ENCODE data around the gene SLC9A6. TPM values are rescaled to one million over a fixed set of nuclear protein-coding genes. Genes with fewer than 3 reads are reported as not detected.

SLC9A6 gene
- total and polyA plus RNA-seq, 2 experiments from 2014 or later = 7.2 to 17.1 TPM

DNA sequence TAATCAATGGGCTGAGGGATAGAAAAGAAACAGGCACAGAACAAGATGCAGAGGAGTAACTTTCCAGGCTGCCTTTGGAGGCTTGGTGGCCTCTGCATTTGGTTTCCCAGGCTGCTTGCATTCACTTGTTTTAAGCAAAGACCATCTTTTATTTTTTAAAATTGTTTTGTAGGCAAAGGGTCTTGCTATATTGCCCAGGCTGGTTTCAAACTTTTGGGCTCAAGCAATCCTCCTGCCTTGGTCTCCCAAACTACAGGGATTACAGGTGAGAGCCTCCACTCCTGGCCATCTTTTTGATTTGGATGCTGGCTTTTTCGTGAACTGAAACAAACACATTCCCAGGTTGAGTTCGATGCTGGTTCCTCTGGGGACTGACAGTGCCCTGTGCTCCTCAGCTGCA, 74.1 kb downstream of the SLC9A6 start:
- Mint-ChIP-seq H3K4me1 (no peaks in the 10 kb centered on the region), H3K36me3 (ENCODE audit: low read depth) (no peaks in the 10 kb centered on the region), H3K27ac (no peak overlapping the region), H3K27me3 (ENCODE audit: insufficient read depth, low read depth, poor library complexity) (no peaks in the 10 kb centered on the region), H3K4me3 (no peak overlapping the region), H3K9me3 (no peaks in the 10 kb centered on the region)
- Histone ChIP-seq H3K79me2 (replicated peaks; ENCODE audit: insufficient read depth) (no peaks in the 10 kb centered on the region), H2AFZ (no peak overlapping the region), H4K20me1 (replicated peaks; ENCODE audit: insufficient read depth) (no peaks in the 10 kb centered on the region), H3K4me3 (no peak overlapping the region), H3K4me2 (no peak overlapping the region), H3K27me3 (ENCODE audit: insufficient read depth) (no peaks in the 10 kb centered on the region), H3K36me3 (ENCODE audit: insufficient read depth) (no peaks in the 10 kb centered on the region), H3K4me1 (ENCODE audit: insufficient read depth) (no peaks in the 10 kb centered on the region), H3K9me2 (ENCODE audit: insufficient read depth) (no peaks in the 10 kb centered on the region), H3F3A (replicated peaks; ENCODE audit: low read depth) (no peaks in the 10 kb centered on the region), H3K27ac (ENCODE audit: low read depth) (no peak overlapping the region)
- DNase-seq (ENCODE audit: low spot score) (no peak), ATAC-seq (no peak)
- TF ChIP-seq, protein P1, sequence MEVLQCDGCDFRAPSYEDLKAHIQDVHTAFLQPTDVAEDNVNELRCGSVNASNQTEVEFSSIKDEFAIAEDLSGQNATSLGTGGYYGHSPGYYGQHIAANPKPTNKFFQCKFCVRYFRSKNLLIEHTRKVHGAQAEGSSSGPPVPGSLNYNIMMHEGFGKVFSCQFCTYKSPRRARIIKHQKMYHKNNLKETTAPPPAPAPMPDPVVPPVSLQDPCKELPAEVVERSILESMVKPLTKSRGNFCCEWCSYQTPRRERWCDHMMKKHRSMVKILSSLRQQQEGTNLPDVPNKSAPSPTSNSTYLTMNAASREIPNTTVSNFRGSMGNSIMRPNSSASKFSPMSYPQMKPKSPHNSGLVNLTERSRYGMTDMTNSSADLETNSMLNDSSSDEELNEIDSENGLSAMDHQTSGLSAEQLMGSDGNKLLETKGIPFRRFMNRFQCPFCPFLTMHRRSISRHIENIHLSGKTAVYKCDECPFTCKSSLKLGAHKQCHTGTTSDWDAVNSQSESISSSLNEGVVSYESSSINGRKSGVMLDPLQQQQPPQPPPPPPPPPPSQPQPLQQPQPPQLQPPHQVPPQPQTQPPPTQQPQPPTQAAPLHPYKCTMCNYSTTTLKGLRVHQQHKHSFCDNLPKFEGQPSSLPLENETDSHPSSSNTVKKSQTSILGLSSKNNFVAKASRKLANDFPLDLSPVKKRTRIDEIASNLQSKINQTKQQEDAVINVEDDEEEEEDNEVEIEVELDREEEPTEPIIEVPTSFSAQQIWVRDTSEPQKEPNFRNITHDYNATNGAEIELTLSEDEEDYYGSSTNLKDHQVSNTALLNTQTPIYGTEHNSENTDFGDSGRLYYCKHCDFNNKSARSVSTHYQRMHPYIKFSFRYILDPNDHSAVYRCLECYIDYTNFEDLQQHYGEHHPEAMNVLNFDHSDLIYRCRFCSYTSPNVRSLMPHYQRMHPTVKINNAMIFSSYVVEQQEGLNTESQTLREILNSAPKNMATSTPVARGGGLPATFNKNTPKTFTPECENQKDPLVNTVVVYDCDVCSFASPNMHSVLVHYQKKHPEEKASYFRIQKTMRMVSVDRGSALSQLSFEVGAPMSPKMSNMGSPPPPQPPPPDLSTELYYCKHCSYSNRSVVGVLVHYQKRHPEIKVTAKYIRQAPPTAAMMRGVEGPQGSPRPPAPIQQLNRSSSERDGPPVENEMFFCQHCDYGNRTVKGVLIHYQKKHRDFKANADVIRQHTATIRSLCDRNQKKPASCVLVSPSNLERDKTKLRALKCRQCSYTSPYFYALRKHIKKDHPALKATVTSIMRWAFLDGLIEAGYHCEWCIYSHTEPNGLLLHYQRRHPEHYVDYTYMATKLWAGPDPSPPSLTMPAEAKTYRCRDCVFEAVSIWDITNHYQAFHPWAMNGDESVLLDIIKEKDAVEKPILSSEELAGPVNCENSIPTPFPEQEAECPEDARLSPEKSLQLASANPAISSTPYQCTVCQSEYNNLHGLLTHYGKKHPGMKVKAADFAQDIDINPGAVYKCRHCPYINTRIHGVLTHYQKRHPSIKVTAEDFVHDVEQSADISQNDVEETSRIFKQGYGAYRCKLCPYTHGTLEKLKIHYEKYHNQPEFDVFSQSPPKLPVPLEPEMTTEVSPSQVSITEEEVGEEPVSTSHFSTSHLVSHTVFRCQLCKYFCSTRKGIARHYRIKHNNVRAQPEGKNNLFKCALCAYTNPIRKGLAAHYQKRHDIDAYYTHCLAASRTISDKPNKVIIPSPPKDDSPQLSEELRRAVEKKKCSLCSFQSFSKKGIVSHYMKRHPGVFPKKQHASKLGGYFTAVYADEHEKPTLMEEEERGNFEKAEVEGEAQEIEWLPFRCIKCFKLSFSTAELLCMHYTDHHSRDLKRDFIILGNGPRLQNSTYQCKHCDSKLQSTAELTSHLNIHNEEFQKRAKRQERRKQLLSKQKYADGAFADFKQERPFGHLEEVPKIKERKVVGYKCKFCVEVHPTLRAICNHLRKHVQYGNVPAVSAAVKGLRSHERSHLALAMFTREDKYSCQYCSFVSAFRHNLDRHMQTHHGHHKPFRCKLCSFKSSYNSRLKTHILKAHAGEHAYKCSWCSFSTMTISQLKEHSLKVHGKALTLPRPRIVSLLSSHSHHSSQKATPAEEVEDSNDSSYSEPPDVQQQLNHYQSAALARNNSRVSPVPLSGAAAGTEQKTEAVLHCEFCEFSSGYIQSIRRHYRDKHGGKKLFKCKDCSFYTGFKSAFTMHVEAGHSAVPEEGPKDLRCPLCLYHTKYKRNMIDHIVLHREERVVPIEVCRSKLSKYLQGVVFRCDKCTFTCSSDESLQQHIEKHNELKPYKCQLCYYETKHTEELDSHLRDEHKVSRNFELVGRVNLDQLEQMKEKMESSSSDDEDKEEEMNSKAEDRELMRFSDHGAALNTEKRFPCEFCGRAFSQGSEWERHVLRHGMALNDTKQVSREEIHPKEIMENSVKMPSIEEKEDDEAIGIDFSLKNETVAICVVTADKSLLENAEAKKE (CRISPR knock-in tag; IDR thresholded peaks at IDR 0.05) = no peak
- TF ChIP-seq ZNF114 (CRISPR knock-in tag; IDR thresholded peaks at IDR 0.05) (no peak), JUNB (IDR thresholded peaks at IDR 0.05; ENCODE audit: unreplicated experiment) (no peak)
- TF ChIP-seq, protein P2, sequence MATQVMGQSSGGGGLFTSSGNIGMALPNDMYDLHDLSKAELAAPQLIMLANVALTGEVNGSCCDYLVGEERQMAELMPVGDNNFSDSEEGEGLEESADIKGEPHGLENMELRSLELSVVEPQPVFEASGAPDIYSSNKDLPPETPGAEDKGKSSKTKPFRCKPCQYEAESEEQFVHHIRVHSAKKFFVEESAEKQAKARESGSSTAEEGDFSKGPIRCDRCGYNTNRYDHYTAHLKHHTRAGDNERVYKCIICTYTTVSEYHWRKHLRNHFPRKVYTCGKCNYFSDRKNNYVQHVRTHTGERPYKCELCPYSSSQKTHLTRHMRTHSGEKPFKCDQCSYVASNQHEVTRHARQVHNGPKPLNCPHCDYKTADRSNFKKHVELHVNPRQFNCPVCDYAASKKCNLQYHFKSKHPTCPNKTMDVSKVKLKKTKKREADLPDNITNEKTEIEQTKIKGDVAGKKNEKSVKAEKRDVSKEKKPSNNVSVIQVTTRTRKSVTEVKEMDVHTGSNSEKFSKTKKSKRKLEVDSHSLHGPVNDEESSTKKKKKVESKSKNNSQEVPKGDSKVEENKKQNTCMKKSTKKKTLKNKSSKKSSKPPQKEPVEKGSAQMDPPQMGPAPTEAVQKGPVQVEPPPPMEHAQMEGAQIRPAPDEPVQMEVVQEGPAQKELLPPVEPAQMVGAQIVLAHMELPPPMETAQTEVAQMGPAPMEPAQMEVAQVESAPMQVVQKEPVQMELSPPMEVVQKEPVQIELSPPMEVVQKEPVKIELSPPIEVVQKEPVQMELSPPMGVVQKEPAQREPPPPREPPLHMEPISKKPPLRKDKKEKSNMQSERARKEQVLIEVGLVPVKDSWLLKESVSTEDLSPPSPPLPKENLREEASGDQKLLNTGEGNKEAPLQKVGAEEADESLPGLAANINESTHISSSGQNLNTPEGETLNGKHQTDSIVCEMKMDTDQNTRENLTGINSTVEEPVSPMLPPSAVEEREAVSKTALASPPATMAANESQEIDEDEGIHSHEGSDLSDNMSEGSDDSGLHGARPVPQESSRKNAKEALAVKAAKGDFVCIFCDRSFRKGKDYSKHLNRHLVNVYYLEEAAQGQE (IDR thresholded peaks at IDR 0.05; ENCODE audit: unreplicated experiment) = no peak
